ENCODE results near the gene RAD51C.
"Not testable (repeated sequence)": the region's sequence is repeated elsewhere in the genome, so short reads cannot be mapped to it uniquely, and the experiment has no call there.

Gene RAD51C

DNA sequence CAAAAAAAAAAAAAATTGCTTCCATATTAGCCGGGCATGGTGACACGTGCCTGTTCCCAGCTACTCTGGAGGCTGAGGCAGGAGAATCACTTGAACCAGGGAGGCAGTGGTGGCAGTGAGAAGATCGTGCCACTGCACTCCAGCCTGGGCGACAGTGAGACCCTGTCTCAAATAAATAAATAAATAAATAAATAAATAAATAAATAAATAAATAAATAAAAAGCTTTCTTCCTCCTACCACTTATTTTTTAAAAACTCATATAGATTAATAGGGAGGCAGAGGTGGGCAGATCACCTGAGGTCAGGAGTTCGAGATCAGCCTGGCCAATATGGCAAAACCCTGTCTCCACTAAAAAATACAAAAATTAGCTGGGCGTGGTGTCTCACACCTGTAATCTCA, 7.9 kb upstream of the RAD51C start:
- DNase-seq = not testable (repeated sequence)

DNA sequence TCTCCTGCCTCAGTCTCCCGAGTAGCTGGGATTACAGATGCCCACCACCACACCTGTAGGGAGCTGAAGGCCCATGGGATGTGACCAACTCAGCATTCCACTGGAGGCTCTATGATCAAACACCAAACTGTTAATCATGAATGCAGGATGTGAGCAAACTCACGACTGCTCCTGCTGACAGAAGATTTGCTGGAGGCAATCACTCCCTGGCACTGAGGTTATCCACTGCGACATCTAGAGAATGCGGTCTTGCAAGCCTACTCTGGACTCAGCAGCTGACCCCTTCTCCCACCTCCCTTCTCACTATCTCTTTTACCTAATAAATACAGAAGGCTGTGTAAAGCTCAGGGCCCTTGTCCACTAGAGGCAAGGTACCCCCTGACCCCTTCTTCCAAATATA, 5.4 kb upstream of the RAD51C start:
- no peak for DNase-seq

DNA sequence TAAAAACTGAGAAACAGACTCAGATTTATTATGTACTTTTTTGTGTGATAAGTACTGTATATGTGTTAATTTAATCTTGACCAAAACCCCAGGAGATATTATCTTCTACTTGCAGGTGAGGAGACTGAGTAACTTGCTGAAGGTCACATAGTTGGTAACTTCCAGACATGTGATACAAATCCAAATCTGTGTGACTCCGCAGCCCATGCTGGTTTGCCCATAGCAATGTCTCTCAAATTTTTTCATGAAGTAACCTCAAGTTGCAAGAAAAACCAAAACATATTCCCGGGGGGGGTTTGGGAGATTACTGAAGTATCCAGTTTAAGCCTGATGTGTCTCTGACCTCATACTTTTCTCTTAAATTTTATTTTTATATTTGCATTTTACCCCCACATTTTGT, 3.9 kb upstream of the RAD51C start:
- DNase-seq = no peak

DNA sequence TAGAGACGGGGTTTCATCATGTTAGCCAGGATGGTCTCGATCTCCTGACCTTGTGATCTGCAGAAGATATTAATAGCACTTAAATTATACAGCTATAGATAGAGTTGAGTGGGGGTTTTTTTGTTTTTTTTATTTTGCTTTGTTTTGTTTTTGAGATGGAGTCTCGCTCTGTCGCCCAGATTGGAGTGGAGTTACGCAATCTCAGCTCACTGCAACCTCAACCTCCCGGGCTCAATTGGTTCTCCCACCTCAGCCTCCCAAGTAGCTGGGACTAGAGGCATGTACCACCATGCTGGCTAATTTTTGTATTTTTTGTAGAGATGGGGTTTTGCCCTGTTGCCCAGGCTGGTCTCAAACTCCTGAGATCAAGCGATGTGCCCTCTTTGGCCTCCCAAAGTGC, 2.4 kb upstream of the RAD51C start:
- not testable (repeated sequence) for DNase-seq

DNA sequence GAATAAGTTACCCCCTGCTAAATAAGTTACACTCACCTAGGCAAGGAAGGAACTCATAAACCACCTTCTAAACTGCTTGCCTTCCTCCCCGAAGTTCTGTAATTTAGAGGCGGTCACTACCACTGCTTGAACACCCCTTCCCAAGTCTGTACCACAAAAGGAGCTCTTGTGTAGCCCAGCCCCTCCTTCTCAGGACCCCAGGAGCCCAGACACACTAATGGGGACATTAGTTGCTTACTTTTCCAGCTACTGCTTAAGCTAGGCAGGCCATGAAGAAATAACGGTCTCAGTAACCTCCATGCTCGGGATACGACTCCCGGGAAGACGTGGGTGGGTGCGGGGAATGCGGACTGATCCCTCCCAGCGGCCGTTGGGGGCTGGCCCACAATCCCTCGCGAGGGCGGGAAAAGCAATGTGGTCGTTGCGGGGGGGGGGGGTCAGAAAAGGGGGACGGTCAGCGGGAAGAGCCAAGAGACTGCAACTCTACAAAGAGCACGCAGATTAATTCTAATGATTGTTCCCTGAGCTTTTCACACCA, 632 bp upstream of the RAD51C start, which contains the start of gene TEX14:
Gene TEX14 (minus strand): TSS at position 345 of the 538 bp plus-strand sequence. CDS start 40,044 bp downstream, outside the sequence.
- DNase-seq = no peak

DNA sequence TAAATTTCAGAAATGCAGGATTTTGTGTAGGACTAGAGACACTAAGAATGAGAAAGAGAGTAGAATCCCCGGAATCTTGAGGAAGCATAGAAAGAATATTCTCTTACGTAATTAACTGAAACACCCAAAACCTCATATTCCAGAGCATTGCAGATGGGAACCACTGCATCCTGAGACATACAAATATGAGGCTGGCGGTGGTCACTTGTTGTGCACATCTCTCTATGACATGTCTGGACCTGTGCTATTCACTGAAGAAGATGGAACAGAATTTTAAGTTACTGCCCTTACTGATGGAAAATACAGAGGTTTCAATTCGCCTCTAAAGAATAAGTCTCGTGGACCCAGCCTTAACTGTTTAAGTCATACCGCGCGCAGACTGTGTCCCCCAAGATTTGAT, 806 bp downstream of the RAD51C start:
- peak; percentile 37 for DNase-seq

DNA sequence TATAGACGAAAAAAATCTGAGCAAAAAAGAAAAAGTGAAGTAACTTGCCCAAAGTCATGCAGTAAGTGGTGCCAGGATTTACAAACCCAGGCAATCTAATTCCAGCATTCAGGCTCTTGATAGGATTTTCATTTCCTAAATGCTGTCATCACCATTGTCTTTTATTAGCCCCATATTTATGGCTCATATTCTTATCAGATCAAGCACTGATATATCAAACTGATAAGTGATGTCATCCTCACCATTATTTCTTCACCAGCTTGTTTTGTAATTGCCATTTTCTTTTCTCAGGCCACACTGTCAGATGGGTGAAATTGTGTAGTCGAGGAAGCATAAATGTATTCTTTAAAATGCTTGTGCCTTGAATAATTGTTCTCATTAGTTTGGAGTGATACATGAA, 1.3 kb downstream of the RAD51C start:
- no peak for DNase-seq

DNA sequence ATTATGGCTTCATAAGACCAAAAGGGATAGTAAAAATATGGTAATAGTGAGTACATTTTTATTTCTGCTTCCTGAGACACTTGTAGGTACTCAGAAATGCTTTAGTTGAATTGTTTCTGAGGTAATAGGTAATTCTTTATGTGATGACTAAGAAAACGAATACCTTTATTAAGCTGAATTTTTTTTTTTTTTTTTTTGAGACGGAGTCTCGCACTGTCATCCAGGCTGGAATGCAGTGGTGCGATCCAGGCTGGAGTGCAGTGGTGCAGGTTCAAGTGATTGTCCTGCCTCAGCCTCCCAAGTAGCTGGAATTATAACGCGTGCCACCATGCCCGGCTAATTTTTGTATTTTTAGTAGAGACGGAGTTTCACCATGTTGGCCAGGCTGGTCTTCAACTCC, 1.9 kb downstream of the RAD51C start:
- DNase-seq = no peak

DNA sequence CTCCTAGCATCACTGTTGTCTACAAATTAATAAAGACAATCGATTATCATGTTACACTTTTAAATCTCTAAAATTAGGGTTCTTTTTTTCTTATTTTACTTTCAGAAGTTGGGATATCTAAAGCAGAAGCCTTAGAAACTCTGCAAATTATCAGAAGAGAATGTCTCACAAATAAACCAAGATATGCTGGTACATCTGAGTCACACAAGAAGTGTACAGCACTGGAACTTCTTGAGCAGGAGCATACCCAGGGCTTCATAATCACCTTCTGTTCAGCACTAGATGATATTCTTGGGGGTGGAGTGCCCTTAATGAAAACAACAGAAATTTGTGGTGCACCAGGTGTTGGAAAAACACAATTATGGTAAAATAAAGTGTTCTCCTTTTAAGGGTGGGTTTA, 2.4 kb downstream of the RAD51C start:
- no peak for DNase-seq

DNA sequence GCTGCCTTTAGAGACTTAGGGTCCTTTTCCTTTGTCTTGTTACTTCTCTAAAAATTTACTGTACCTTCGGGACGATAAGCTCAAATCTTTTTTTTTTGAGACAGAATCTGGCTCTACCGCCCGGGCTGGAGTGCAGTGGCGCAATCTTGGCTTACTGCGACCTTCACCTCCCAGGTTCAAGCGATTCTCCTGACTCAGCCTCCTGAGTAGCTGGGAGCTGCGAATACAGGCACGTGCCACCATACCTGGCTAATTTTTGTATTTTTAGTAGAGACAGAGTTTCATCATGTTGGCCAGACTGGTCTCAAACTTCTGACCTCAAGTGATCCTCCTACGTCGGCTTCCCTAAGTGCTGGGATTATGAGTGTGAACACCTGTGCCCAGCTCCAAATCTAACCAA, 7.4 kb downstream of the RAD51C start:
- no peak for DNase-seq

DNA sequence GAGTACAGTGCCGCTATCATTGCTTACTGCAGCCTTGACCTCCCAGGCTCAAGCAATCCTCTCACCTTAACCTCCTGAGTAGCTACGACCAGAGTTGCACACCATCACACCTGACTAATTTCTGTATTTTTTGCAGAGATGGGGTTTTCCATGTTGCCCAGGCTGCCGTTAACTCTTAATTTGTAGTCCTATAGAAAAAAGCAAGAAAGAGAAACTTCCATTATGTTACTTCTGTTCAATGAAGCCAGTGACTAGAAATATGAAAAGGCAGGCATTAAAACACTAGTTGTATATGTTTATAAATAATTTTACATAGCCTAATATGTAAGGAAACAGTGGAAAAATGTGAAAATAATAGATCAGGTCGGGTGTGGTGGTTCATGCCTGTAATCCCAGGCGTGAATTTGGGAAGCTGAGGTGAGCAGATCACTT, 9.7 kb downstream of the RAD51C start:
- DNase-seq = no peak

DNA sequence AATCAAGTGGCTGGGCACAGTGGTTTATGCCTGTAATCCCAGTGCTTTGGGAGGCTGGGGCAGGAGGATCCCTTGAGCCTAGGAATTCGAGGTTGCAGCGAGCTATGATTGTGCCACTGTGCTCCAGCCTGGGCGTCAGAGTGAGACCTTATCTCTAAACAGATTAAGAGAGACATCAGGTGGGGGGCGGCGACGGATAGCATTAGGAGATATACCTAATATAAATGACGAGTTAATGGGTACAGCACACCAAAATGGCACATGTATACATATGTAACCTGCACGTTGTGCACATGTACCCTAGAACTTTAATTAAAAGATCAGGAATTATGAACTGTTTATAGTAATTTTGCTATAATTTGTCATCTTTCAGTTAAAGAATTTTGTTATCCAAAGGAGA, 10.3 kb downstream of the RAD51C start:
- DNase-seq = no peak

DNA sequence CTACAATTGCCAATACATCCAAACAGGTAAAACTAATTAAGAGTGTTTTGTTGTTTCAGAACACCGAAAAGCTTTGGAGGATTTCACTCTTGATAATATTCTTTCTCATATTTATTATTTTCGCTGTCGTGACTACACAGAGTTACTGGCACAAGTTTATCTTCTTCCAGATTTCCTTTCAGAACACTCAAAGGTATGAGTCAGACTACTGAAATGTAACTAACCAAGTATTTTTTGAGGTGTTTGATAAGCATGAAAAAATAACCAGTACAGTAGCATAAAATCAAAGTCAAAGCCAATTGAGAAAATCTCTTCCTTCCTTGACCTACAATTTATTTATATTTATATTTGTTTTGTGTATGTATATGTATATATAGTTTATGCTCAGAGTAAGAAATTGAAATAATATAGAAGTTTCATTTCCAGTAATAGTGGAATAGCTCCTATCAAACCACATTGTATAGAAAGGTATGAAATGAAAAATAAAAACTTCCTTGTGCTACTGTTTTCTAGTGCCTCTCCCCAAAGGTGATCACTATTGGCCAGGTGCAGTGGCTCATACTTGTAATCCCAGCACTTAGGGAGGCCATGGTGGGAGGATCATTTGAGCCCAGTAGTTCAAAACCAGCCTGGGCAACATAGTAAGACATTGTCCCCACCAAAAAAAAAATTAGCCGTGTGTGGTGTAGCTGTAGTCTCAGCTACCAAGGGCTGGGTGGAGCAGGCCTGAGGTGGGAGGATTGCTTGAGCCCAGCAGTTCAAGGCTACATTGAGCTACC, 10.9 kb downstream of the RAD51C start:
- no peak for DNase-seq

DNA sequence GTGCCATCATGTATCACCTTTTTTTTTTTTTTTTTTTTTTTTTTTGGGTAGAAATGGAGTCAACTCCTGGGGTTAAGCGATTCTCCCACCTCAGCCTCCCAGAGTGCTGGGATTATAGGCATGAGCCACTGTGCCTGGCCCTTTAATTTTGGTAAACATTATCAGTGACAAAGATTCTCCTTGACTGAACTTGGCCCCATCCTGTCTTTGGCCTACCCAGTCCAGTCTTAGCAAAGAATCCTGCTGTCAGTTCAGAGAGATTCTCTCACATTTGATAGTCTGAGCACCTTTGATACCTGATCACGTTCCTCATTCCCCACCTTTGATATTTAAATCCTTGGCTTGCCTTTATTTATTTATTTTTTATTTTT, 11.5 kb downstream of the RAD51C start:
- no peak for DNase-seq

DNA sequence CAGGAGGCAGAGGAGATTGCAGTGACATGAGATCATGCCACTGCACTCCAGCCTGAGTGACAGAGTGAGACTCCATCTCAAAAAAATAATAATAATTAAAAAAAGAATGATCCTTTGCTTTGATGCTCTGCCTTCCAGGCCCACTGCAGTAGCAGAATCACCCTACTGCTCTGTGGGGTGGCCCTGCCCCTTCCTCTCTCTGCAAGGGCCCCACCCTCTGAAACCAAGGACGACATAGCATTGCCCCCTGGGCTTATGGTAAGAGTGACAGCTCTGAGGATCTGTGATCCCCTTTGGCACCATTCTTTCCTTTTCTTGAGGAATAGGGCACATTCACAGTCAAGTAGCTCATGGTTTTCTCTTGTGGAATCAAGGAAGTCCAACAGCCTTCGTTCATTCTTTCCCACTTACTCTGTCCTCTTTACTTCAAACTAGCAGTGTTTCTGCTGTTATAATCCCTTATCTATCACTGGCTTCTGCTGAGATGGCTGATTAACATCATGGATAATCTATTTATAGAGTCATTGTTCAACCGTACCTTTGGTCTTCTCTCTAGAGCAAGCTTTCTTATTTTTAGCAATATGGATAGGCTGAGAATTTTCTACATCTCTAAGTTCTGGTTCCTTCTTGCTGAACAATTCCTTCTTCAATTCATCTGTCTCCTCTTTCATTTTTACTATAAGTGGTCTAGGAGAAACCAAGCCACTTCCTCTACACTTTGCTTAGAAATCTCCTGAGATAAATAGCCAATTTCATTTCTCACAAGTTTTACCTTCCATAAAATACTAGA, 14.1 kb downstream of the RAD51C start:
- DNase-seq = peak; percentile 41

DNA sequence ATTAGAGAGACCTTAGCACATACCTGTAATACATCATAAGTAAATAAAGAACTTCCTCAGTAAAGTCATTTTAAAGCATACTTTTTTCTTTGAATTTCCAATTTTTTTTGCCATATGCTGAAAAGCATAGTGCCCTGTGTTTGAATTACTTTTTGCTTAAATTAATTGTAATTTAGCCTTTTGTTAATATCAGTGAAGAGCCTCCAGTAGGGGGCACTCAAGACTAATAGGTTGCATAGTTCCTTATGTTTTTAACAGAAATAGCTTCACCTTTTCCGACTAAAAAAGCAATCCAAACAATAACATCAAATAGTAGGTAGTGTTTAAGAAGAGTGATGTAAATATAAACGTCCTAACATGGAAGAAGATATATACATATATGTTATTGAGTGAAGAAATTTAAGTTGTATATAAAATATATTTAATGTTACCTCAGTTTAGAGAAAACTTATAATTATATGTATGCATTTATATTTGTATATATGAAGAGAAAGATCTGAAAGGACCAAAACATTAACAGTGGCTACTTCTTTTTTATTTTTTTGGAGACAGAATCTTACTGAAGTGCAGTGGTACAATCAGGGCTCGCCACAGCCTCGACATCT, 18.6 kb downstream of the RAD51C start:
- DNase-seq = peak; percentile 79

DNA sequence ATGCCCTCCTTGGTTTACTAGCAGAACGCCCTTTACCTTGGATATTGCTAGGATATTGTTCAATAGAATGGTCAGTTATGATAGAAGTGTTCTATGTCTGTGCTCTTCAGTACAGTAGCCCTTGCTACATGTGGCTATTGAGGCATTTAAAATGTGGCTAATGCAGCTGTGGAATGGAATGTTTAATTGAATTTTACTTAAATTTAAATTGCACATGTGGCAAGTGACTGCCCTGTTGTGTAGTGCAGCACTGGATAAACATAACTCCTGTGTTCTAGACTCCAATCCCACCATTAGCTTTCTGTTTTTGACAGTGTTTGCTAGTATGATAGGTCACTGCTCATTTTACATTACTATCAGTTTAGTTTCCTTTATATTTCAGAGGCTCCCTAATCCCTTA, 29.9 kb downstream of the RAD51C start:
- DNase-seq = no peak

DNA sequence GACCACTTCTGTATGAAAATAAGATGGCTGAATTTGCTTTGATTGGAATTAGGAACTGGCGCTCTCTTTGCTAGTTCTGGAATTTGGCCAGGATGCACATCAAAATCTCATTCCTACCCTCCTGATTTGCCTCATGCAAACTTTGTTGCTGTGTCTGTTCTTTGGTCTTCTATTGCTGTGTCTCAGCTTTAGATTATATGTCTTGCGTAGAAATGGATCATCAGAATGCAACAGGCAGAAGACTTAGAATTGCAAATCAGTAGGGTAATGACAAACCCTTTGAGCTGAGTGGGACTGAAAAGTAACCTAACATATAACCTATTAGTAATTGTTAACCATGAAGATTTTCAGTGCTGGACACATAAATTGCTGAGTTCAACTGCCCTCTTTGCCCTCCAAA, 30.3 kb downstream of the RAD51C start:
- no peak for DNase-seq

DNA sequence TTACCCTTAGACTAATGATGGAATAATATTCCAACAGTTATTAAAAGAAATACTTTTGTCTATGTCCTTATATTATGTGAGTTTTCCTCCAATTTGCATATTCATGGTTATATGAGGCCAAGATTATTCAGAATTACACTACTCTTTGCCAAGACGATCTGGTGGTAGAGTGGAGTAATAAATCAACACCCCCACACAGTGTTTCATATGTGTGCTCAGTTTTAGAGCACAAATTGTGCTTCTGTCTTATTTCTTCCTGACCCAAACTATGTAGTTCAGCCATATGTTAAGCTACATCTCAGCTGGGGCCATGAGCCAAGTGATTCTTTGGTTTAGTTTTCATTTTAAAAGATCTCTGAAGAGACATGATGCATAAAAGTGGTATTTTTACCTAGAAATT, 36.4 kb downstream of the RAD51C start:
- no peak for DNase-seq

DNA sequence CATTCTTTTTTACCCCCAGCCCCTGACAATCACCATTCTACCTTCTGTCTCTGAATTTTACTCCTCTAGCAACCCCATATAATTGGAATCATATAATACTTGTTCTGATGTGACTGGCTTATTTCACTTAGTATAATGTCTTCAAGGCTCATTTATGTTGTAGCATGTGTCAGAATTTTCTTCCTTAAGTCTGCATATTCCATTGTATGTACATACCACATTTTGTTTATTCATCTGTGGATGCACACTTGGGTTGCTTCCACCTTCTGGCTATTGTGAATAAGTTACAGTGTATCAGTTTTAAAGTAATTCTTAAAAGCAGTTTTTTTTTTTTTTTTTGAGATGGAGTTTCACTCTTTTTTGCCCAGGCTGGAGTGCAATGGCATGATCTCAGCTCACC, 38.5 kb downstream of the RAD51C start:
- DNase-seq = no peak

DNA sequence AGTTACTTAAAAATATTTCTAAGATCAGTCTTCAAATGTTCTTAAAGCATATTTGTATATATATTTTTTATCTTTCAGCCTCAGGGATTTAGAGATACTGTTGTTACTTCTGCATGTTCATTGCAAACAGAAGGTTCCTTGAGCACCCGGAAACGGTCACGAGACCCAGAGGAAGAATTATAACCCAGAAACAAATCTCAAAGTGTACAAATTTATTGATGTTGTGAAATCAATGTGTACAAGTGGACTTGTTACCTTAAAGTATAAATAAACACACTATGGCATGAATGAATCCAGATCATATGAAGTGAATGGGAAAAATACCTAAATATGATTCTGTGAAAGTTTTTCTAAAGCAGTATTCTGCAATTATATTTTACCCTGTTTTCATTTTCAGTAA, 41.6 kb downstream of the RAD51C start:
- DNase-seq = no peak

DNA sequence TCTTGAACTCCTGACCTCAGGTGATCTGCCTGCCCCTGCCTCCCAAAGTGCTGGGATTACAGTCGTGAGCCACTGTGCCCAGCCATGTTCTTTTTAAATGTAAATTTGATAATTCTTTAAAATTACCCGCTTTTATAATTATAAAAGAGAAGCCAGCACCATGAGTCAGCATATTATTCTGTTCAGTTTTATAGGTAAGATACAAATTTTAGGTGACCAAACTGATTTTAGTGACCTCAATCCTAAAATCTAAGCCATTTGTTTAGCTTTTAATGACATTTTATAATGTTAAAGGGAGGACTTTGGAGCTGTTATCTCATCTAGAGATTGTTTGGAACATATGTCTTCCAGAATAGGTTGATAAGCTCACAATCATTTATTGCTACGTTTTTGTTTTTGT, 42.4 kb downstream of the RAD51C start:
- no peak for DNase-seq

DNA sequence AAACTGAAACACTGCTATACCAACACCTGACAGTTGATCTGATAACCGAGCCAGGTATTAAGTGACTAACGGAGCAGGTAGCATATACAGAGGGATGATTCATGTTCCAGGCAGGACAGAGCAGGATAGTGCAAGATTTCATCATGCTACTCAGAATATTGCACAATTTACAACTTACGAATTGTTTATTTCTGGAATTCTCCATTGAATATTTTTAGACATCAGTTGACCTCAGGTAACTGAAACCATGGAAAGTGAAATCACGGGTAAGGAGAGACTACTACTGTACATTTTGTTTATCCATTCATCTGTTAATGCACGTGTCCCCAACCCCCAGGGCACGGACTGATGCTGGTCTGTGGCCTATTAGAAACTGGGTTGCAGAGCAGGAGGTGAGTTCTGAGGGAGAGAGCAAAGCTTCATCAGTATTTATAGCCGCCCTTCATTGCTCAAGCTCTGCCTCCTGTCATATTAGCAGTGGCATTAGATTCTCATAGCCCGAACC, 48.8 kb downstream of the RAD51C start:
- DNase-seq = peak; percentile 31

DNA sequence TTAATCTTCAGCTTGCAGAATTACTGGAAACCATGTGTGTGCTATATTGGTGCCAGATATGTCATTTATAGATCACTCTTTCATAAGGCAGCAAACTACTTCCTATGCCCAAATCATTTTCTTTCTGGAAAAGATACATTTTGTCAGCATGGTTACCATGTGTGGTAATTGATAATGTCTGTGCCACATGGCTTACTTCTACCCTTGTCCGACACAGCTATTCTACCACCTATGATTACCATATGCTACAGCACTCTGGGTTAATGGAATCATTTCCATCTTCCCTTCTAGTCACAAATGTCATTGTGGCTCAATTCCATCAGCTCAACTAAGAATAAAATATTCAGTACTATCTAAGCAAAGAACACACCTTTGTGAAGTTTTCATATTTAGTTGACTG, 55.3 kb downstream of the RAD51C start:
- no peak for DNase-seq

Data from OCI-M1 (cell line).